GM23338 (cell line): Measurements from ENCODE around the gene METTL6. TPM values are rescaled to one million over a fixed set of nuclear protein-coding genes. Genes with fewer than 3 reads are reported as not detected.

ENCODE experiments used
- ATAC-seq: fragments of 200-7000 bp; cut with Tn5 transposase; 3 replicates; pipeline ENCODE4 v1.9.1; 2020
- DNase-seq: peaks from one replicate; pipeline ENCODE4 v3.0.0-alpha.2; 2015; ENCODE audit warnings: low spot score
- H2AFZ ChIP-seq: fragments of 200-600 bp; sonication (generic); 2 replicates; pipeline ENCODE4 v1.8.0; 2016; ENCODE audit warnings: antibody characterized with exemption, mild to moderate bottlenecking, moderate library complexity
- H3F3A ChIP-seq: fragments of 200-600 bp; sonication (generic); replicated peaks from 2 replicates; pipeline ENCODE4 v1.8.0; 2017; ENCODE audit warnings: antibody characterized with exemption, mixed run types, low read depth
- H3K27ac ChIP-seq: fragments of 200-600 bp; sonication (generic); 2 replicates; pipeline ENCODE4 v1.6.1; 2016; ENCODE audit warnings: low read depth
- H3K27me3 ChIP-seq: fragments of 200-600 bp; sonication (generic); 2 replicates; pipeline ENCODE4 v1.8.0; 2016; ENCODE audit warnings: mild to moderate bottlenecking, mixed run types, moderate library complexity; ENCODE audit not compliant: insufficient read depth
- H3K36me3 ChIP-seq: fragments of 200-600 bp; sonication (generic); 2 replicates; pipeline ENCODE4 v1.8.0; 2016; ENCODE audit warnings: mild to moderate bottlenecking; ENCODE audit not compliant: insufficient read depth
- H3K4me1 ChIP-seq: fragments of 200-600 bp; sonication (generic); 2 replicates; pipeline ENCODE4 v1.8.0; 2016; ENCODE audit warnings: mild to moderate bottlenecking, moderate library complexity; ENCODE audit not compliant: insufficient read depth
- H3K4me2 ChIP-seq: fragments of 200-600 bp; sonication (generic); 2 replicates; pipeline ENCODE4 v1.7.1; 2017; ENCODE audit warnings: mixed run types
- H3K4me3 ChIP-seq: fragments of 200-600 bp; sonication (generic); 2 replicates; pipeline ENCODE4 v1.6.1; 2016; ENCODE audit warnings: mixed run types
- H3K79me2 ChIP-seq: fragments of 200-600 bp; sonication (generic); replicated peaks from 2 replicates; pipeline ENCODE4 v1.8.0; 2017; ENCODE audit warnings: mild to moderate bottlenecking; ENCODE audit not compliant: insufficient read depth
- H3K9me2 ChIP-seq: fragments of 200-600 bp; sonication (generic); 2 replicates; pipeline ENCODE4 v1.8.0; 2017; ENCODE audit not compliant: insufficient read depth
- H4K20me1 ChIP-seq: fragments of 200-600 bp; sonication (generic); replicated peaks from 2 replicates; pipeline ENCODE4 v1.8.0; 2017; ENCODE audit warnings: mild to moderate bottlenecking; ENCODE audit not compliant: insufficient read depth
- H3K27ac Mint-ChIP-seq: 2 replicates; pipeline ENCODE4 v1.8.0; 2020; ENCODE audit warnings: inconsistent platforms, mild to moderate bottlenecking, moderate library complexity, mixed read lengths
- H3K27me3 Mint-ChIP-seq: 3 replicates; pipeline ENCODE4 v1.8.0; 2022; ENCODE audit warnings: low read depth, mild to moderate bottlenecking, moderate library complexity, mixed read lengths, inconsistent platforms; ENCODE audit not compliant: insufficient read depth, poor library complexity
- H3K36me3 Mint-ChIP-seq: 3 replicates; pipeline ENCODE4 v1.8.0; 2021; ENCODE audit warnings: low read depth, mild to moderate bottlenecking, inconsistent platforms, moderate library complexity, mixed read lengths
- H3K4me1 Mint-ChIP-seq: 3 replicates; pipeline ENCODE4 v1.8.0; 2020; ENCODE audit warnings: mild to moderate bottlenecking, inconsistent platforms, mixed read lengths
- H3K4me3 Mint-ChIP-seq: 3 replicates; pipeline ENCODE4 v1.8.0; 2021; ENCODE audit warnings: moderate library complexity, mild to moderate bottlenecking, inconsistent platforms, mixed read lengths
- H3K9me3 Mint-ChIP-seq: 3 replicates; pipeline ENCODE4 v1.8.0; 2020; ENCODE audit warnings: moderate library complexity, mild to moderate bottlenecking, inconsistent platforms, mixed read lengths
- CREB1 ChIP-seq: fragments of 250-450 bp; sonication (Bioruptor Pico); IDR thresholded peaks from 2 replicates; pipeline ENCODE4 v1.5.0; 2020; ENCODE audit warnings: low read depth, mild to moderate bottlenecking, moderate library complexity
- ETS1 ChIP-seq: IDR thresholded peaks from 2 replicates; pipeline ENCODE4 v1.6.1; 2016; ENCODE audit warnings: antibody characterized with exemption
- EZH2 ChIP-seq: fragments of 200-600 bp; sonication (generic); IDR thresholded peaks from one replicate; pipeline ENCODE4 v1.8.0; 2017; ENCODE audit warnings: antibody characterized with exemption, mild to moderate bottlenecking, low read depth; ENCODE audit not compliant: unreplicated experiment
- polyA plus RNA-seq: library from polyadenylated mRNA; unstranded; fragments of >200 nt; fragmentation: Nextera tagmentation; extraction: Ambion mirVana; gene quantifications from 2 replicates; pipeline ENCODE4 v1.2.1, GENCODE V29; 2016
- total RNA-seq: library from RNA; depleted of rRNA; stranded (reverse); fragments of >200 nt; shearing (Covaris generic); gene quantifications from 2 replicates; pipeline ENCODE4 v1.2.3, GENCODE V29; 2014
- TF ChIP-seq, protein P1 (sequence below), 2 experiments: fragments of 200-600 bp in 1 of 2; sonication (generic) in 1 of 2; conservative IDR thresholded peaks; 2 replicates each; pipeline versions ENCODE4 v1.5.1 to v1.6.1; 2016 to 2017; ENCODE audit warnings: antibody characterized with exemption in 2 of 2, low read depth in 2 of 2, mild to moderate bottlenecking in 2 of 2, moderate library complexity in 1 of 2
- TF ChIP-seq, protein P2 (sequence below): fragments of 250-450 bp; sonication (Bioruptor Pico); IDR thresholded peaks from 2 replicates; pipeline ENCODE4 v1.5.0; 2020; ENCODE audit warnings: mild to moderate bottlenecking, moderate library complexity

METTL6 gene
- total and polyA plus RNA-seq, 2 experiments from 2014 or later: 15.1 to 17.8 TPM

DNA sequence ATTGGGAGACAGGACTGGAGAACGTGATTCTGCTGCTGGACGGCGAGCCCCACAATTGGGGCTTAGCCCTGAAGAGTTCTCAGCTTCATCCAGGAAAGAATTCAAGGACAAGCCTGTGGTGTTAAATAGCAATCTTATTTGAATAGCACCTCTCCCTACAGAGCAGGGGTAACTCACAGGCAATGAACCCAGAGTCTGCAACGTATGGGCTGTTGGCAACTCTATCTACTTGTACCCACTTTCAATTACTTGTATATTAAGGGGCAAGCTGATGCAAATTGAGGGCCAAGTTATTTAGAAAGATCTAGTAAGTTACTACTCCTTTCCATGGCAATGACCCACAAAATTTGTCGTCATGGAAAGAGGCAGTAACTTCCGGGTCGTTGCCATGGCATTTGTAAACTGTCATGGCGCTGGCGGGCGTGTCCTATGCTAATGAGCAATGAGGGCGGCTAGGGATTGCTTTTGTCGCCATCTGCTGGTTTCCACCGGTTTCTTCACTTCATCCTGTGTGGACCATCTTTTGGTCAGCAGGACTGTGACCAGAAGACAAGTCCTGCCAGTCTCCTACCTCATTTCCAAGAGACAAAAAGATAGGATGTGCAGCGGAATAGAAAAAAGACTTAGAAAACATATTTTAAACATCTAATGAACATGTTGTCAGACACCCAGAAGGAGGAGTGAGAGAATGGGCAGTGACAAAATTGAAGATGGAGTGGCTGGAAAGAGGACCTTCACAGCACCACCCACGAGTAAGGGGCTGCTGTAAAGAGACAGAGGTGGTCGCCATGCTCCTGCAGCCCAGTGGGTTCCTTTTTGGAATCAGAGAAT is 49.2 kb downstream of the METTL6 start:
- no peaks in the 10 kb centered on the region for H4K20me1 ChIP-seq
- H3K27ac ChIP-seq: no peak overlapping the region
- H3K4me1 ChIP-seq: no peaks in the 10 kb centered on the region; the same call in 1 of the 2 replicates
- DNase-seq (peak; percentile 99), ATAC-seq (peak; percentile 98)
- no peaks in the 10 kb centered on the region for H3F3A ChIP-seq
- peaks cover 4% of the 10 kb centered on the region for H3K27me3 Mint-ChIP-seq
- H3K4me3 Mint-ChIP-seq: peak overlapping the region; percentile 48; the same call in 2 of the 3 replicates
- H3K4me3 ChIP-seq: peak overlapping the region; percentile 15; the same call in 1 of the 2 replicates
- H3K27me3 ChIP-seq: no peaks in the 10 kb centered on the region
- no peaks in the 10 kb centered on the region for H3K9me3 Mint-ChIP-seq
- H3K4me2 ChIP-seq: peak overlapping the region; percentile 29
- H3K4me1 Mint-ChIP-seq: peaks cover 5% of the 10 kb centered on the region; the same call in 2 of the 3 replicates
- H2AFZ ChIP-seq: peak overlapping the region; percentile 38; the same call in 1 of the 2 replicates
- no peaks in the 10 kb centered on the region for H3K36me3 Mint-ChIP-seq
- H3K79me2 ChIP-seq: no peaks in the 10 kb centered on the region
- peak overlapping the region; percentile 96 for H3K27ac Mint-ChIP-seq
- H3K9me2 ChIP-seq: no peaks in the 10 kb centered on the region
- no peak for TF ChIP-seq EZH2
- TF ChIP-seq CREB1 (CRISPR knock-in tag): peak; percentile 92
- TF ChIP-seq, protein P1, sequence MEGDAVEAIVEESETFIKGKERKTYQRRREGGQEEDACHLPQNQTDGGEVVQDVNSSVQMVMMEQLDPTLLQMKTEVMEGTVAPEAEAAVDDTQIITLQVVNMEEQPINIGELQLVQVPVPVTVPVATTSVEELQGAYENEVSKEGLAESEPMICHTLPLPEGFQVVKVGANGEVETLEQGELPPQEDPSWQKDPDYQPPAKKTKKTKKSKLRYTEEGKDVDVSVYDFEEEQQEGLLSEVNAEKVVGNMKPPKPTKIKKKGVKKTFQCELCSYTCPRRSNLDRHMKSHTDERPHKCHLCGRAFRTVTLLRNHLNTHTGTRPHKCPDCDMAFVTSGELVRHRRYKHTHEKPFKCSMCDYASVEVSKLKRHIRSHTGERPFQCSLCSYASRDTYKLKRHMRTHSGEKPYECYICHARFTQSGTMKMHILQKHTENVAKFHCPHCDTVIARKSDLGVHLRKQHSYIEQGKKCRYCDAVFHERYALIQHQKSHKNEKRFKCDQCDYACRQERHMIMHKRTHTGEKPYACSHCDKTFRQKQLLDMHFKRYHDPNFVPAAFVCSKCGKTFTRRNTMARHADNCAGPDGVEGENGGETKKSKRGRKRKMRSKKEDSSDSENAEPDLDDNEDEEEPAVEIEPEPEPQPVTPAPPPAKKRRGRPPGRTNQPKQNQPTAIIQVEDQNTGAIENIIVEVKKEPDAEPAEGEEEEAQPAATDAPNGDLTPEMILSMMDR (conservative IDR thresholded peaks at IDR 0.05; ENCODE audit: low read depth in 2 of 2): peak; percentile 84 to 97
- peak; percentile 62; the same call in 1 of the 2 replicates for TF ChIP-seq ETS1
- TF ChIP-seq, protein P2, sequence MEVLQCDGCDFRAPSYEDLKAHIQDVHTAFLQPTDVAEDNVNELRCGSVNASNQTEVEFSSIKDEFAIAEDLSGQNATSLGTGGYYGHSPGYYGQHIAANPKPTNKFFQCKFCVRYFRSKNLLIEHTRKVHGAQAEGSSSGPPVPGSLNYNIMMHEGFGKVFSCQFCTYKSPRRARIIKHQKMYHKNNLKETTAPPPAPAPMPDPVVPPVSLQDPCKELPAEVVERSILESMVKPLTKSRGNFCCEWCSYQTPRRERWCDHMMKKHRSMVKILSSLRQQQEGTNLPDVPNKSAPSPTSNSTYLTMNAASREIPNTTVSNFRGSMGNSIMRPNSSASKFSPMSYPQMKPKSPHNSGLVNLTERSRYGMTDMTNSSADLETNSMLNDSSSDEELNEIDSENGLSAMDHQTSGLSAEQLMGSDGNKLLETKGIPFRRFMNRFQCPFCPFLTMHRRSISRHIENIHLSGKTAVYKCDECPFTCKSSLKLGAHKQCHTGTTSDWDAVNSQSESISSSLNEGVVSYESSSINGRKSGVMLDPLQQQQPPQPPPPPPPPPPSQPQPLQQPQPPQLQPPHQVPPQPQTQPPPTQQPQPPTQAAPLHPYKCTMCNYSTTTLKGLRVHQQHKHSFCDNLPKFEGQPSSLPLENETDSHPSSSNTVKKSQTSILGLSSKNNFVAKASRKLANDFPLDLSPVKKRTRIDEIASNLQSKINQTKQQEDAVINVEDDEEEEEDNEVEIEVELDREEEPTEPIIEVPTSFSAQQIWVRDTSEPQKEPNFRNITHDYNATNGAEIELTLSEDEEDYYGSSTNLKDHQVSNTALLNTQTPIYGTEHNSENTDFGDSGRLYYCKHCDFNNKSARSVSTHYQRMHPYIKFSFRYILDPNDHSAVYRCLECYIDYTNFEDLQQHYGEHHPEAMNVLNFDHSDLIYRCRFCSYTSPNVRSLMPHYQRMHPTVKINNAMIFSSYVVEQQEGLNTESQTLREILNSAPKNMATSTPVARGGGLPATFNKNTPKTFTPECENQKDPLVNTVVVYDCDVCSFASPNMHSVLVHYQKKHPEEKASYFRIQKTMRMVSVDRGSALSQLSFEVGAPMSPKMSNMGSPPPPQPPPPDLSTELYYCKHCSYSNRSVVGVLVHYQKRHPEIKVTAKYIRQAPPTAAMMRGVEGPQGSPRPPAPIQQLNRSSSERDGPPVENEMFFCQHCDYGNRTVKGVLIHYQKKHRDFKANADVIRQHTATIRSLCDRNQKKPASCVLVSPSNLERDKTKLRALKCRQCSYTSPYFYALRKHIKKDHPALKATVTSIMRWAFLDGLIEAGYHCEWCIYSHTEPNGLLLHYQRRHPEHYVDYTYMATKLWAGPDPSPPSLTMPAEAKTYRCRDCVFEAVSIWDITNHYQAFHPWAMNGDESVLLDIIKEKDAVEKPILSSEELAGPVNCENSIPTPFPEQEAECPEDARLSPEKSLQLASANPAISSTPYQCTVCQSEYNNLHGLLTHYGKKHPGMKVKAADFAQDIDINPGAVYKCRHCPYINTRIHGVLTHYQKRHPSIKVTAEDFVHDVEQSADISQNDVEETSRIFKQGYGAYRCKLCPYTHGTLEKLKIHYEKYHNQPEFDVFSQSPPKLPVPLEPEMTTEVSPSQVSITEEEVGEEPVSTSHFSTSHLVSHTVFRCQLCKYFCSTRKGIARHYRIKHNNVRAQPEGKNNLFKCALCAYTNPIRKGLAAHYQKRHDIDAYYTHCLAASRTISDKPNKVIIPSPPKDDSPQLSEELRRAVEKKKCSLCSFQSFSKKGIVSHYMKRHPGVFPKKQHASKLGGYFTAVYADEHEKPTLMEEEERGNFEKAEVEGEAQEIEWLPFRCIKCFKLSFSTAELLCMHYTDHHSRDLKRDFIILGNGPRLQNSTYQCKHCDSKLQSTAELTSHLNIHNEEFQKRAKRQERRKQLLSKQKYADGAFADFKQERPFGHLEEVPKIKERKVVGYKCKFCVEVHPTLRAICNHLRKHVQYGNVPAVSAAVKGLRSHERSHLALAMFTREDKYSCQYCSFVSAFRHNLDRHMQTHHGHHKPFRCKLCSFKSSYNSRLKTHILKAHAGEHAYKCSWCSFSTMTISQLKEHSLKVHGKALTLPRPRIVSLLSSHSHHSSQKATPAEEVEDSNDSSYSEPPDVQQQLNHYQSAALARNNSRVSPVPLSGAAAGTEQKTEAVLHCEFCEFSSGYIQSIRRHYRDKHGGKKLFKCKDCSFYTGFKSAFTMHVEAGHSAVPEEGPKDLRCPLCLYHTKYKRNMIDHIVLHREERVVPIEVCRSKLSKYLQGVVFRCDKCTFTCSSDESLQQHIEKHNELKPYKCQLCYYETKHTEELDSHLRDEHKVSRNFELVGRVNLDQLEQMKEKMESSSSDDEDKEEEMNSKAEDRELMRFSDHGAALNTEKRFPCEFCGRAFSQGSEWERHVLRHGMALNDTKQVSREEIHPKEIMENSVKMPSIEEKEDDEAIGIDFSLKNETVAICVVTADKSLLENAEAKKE (CRISPR knock-in tag): peak; percentile 60; the same call in 1 of the 2 replicates
- H3K36me3 ChIP-seq: no peaks in the 10 kb centered on the region
